ENCODE results near the gene ADPRH. TPM values are rescaled to one million over a fixed set of nuclear protein-coding genes. Genes with fewer than 3 reads are reported as not detected.

The ADPRH gene
- total RNA-seq, 1 donor: 4.5 TPM

DNA sequence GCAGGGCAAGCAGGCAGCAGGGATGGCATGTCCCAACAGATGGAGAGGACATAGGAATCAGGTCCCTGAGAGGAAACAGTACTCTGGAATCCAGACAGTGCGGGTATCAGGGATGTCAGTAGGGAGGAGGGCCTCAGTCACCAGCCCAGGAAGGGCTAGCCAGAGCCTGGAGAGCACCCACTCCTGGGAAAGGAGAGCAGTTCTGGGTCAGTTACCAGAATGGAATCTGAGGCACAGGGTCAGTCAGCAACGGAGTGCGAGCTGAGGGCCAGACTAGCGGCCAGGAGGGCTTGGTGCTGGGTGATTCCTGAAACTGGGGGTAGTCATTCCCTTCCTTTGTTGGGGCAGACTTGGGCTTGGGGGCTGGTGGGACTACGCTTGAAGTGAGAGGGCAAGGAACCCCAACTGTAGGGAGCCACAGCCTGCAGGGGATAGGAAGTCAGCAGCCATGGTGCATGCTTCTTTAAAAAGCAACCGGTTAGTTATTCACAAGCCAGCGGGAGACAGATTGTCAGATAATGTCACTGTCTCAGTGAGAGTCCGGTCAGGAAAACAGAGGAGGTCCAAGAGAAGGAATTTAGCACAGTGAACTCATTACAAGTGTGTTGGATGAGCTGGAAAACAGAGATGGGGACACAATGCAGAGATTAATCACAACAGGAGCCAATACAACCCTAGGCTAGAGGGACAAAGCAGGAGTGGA is 46.3 kb downstream of the ADPRH start:
- Histone ChIP-seq H3K4me1 (ENCODE audit: insufficient read depth, low read length) (peaks cover 46% of the 10 kb centered on the region), H3K9me3 (ENCODE audit: low read depth, low read length) (no peaks in the 10 kb centered on the region), H3K4me3 (ENCODE audit: low read length) (no peak overlapping the region), H3K27me3 (ENCODE audit: insufficient read depth, low read length) (no peaks in the 10 kb centered on the region)

- H3K27me3 ChIP-seq (ENCODE audit: insufficient read depth, low read length): no peaks in the 10 kb centered on the region
- H3K4me1 ChIP-seq (ENCODE audit: insufficient read depth, low read length): peaks cover 52% of the 10 kb centered on the region
- no peak overlapping the region for H3K4me3 ChIP-seq (ENCODE audit: low read length)
- no peaks in the 10 kb centered on the region for H3K9me3 ChIP-seq (ENCODE audit: low read depth, low read length)
Measured at GRCh38 chr3:119626196-119626595, 46.9 kb downstream of the ADPRH start.

DNA sequence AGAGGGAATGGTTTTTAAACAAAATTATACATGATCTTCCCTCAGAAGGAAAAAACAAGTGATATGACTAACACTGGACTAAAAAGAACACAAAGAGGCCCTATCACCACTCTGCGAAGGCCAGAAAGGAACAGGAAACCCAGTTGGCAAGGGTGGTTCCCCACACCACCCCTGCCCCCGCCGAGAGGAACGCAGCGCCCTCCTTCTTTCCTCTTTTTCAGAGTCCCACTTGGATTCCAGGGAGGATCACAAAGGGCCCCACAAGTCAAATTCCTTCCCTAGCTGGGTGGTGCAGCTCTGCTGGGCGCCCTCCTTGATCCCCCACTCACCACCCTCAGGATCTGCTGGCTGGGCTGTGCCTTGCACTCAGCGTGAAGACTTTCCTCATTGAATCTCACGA is 48.2 kb downstream of the ADPRH start:
- no peaks in the 10 kb centered on the region for H3K27me3 ChIP-seq (ENCODE audit: insufficient read depth, low read length)
- H3K4me3 ChIP-seq (ENCODE audit: low read length): no peak overlapping the region
- peaks cover 64% of the 10 kb centered on the region for H3K4me1 ChIP-seq (ENCODE audit: insufficient read depth, low read length)
- no peaks in the 10 kb centered on the region for H3K9me3 ChIP-seq (ENCODE audit: low read depth, low read length)

- Histone ChIP-seq H3K27me3 (ENCODE audit: insufficient read depth, low read length) (no peaks in the 10 kb centered on the region), H3K4me3 (ENCODE audit: low read length) (no peak overlapping the region), H3K4me1 (ENCODE audit: insufficient read depth, low read length) (peaks cover 67% of the 10 kb centered on the region), H3K9me3 (ENCODE audit: low read depth, low read length) (no peaks in the 10 kb centered on the region)
Measured at GRCh38 chr3:119628390-119628789, 49.1 kb downstream of the ADPRH start.

- Histone ChIP-seq H3K27me3 (ENCODE audit: insufficient read depth, low read length) (no peaks in the 10 kb centered on the region), H3K4me3 (ENCODE audit: low read length) (no peak overlapping the region), H3K4me1 (ENCODE audit: insufficient read depth, low read length) (peaks cover 67% of the 10 kb centered on the region), H3K9me3 (ENCODE audit: low read depth, low read length) (no peaks in the 10 kb centered on the region)
Measured at GRCh38 chr3:119628816-119629445, 49.6 kb downstream of the ADPRH start.

DNA sequence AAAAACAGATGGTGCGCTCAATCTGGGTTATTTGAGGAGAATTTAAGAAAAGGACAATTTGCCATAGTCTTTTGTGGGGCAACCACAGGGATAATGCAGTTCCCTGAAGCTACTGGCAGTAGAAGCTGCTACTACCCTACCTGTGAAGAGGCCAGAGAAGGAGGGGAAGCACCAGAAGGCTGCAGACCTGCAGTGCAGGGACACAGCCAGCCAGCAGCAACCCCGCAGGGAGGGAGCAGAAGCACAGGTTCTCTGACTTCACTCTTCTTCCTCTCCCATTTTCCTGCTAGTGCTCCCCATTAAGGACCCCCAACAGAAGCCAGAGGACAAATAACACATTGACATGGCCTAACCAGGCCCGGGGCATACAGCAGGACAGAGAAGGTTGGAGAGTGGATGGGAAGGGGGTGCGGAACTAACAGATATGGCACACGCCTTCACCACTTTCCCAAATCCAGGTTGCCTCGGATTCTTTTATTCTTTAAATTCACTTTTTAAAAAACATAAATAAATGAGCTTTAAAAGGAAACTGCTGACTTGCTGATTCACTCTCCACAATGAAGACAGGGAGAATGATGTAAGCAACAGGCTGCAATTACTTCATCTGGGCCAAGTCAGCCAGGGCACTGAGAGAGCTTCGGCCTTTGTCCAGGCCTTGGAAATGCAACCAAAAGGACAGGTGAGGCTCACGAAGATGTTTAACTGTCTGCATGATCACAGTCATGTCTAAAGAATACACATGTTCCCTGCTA is 51.0 kb downstream of the ADPRH start:
- peaks cover 67% of the 10 kb centered on the region for H3K4me1 ChIP-seq (ENCODE audit: insufficient read depth, low read length)
- H3K9me3 ChIP-seq (ENCODE audit: low read depth, low read length): no peaks in the 10 kb centered on the region
- H3K27me3 ChIP-seq (ENCODE audit: insufficient read depth, low read length): no peaks in the 10 kb centered on the region
- no peak overlapping the region for H3K4me3 ChIP-seq (ENCODE audit: low read length)

- Histone ChIP-seq H3K4me1 (ENCODE audit: insufficient read depth, low read length) (peaks cover 67% of the 10 kb centered on the region), H3K27me3 (ENCODE audit: insufficient read depth, low read length) (no peaks in the 10 kb centered on the region), H3K9me3 (ENCODE audit: low read depth, low read length) (no peaks in the 10 kb centered on the region)
Measured at GRCh38 chr3:119630880-119631329, 51.6 kb downstream of the ADPRH start.

DNA sequence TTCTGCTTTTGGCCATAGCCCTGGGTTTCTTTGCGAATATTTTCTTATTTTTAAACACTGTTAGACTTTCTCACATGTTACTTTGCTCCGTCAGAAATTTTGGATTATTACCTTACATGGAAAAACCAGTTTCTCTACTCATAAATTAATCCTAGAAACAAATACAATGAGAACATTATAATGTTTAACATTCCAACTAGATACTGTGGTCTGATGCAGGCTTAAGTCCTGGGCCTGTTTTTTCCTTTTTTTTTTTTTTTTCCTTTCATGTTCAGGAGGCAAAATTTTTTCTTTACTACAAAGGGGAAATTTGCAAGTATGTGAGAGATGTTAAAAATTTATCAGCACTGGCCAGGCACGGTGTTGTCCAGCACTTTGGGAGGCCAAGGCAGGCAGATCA is 52.2 kb downstream of the ADPRH start:
- no peaks in the 10 kb centered on the region for H3K27me3 ChIP-seq (ENCODE audit: insufficient read depth, low read length)
- H3K9me3 ChIP-seq (ENCODE audit: low read depth, low read length): no peaks in the 10 kb centered on the region
- H3K4me1 ChIP-seq (ENCODE audit: insufficient read depth, low read length): peaks cover 67% of the 10 kb centered on the region
- H3K4me3 ChIP-seq (ENCODE audit: low read length): no peak overlapping the region

More at GRCh38 chr3:119630880-119631329, 51.6 kb downstream of the ADPRH start:
- no peak overlapping the region for H3K4me3 ChIP-seq (ENCODE audit: low read length)

DNA sequence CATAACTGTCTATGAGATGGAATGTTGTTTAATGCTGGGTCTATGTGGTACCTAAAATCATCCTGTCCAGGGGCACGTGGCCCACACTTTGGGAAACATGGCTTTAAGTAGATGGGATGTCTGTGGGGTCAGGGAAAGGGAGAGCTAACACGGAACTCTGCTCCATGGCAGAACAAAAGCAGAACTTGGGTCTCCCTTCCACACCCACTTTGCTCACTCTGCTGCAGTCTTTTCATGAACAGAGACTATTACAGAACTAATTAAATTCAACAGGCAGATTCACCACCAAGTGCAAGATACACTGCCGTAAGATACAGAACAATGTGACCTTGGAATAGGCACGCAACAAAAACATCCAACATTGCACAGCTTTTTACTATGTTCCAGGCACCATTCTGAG is 52.9 kb downstream of the ADPRH start:
- Histone ChIP-seq H3K27me3 (ENCODE audit: insufficient read depth, low read length) (no peaks in the 10 kb centered on the region), H3K9me3 (ENCODE audit: low read depth, low read length) (no peaks in the 10 kb centered on the region), H3K4me1 (ENCODE audit: insufficient read depth, low read length) (peaks cover 65% of the 10 kb centered on the region), H3K4me3 (ENCODE audit: low read length) (no peak overlapping the region)

- no peak overlapping the region for H3K4me3 ChIP-seq (ENCODE audit: low read length)
- peaks cover 65% of the 10 kb centered on the region for H3K4me1 ChIP-seq (ENCODE audit: insufficient read depth, low read length)
- no peaks in the 10 kb centered on the region for H3K27me3 ChIP-seq (ENCODE audit: insufficient read depth, low read length)
- H3K9me3 ChIP-seq (ENCODE audit: low read depth, low read length): no peaks in the 10 kb centered on the region
Measured at GRCh38 chr3:119632829-119633228, 53.5 kb downstream of the ADPRH start.

GRCh38 chr3:119635719-119636118 is 56.4 kb downstream of the ADPRH start:
- Histone ChIP-seq H3K27me3 (ENCODE audit: insufficient read depth, low read length) (no peaks in the 10 kb centered on the region), H3K4me3 (ENCODE audit: low read length) (no peak overlapping the region), H3K9me3 (ENCODE audit: low read depth, low read length) (no peaks in the 10 kb centered on the region), H3K4me1 (ENCODE audit: insufficient read depth, low read length) (peaks cover 54% of the 10 kb centered on the region)

DNA sequence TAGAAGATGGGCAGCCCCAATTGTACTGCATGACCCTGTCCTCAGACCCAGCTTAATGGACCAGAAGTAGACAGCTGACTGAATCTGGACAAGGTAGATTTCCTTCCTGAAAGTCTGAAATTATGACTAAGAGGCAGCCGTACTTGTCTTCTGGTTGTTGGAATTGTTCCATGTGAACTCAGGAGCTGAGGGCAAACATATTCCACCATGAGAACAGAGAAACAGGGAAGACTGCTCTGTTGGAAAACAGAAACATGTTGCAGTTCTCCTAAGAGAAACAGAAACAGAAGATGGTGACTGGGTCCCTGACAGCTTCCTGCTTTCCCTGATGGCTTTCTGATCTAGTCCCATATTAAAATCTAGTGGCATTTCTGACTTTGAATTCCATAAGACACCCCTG is 57.0 kb downstream of the ADPRH start:
- Histone ChIP-seq H3K9me3 (ENCODE audit: low read depth, low read length) (no peaks in the 10 kb centered on the region), H3K27me3 (ENCODE audit: insufficient read depth, low read length) (no peaks in the 10 kb centered on the region), H3K4me1 (ENCODE audit: insufficient read depth, low read length) (peaks cover 48% of the 10 kb centered on the region), H3K4me3 (ENCODE audit: low read length) (no peak overlapping the region)

DNA sequence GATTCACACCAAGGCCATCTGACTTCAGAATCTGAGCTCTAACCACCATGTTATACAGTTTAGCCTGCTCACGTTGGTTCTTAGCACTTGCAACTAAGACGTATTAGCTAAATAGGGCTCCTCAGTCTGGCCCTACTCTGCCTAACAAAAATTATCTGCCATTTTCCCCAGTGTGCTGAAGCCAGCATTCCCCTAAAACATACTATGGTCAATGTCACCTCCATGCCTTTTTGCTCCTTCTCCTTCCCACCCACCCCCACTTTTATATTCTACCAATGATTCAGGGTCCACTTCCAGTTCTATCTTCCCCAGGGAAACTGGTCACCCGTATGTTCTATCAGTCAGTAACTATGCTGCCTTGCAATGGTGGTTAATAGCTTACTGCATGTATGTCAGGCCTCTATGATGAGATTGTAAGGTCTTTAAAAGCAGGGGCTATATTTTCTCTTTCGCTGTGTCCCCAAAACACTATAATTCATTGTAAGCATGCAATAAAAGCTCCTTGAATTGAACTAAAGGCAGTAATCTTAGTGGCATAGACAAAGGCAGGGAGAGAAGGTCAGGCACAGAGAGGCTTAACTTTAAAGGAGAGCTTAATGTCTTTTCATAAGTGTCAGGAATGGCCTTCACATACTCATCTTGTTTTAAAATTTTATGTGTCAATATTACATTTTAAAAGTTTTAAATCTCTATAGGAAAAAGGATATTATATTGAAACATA is 57.8 kb downstream of the ADPRH start:
- peaks cover 41% of the 10 kb centered on the region for H3K4me1 ChIP-seq (ENCODE audit: insufficient read depth, low read length)
- H3K27me3 ChIP-seq (ENCODE audit: insufficient read depth, low read length): no peaks in the 10 kb centered on the region
- no peak overlapping the region for H3K4me3 ChIP-seq (ENCODE audit: low read length)
- H3K9me3 ChIP-seq (ENCODE audit: low read depth, low read length): no peaks in the 10 kb centered on the region

- H3K9me3 ChIP-seq (ENCODE audit: low read depth, low read length): no peaks in the 10 kb centered on the region
- no peak overlapping the region for H3K4me3 ChIP-seq (ENCODE audit: low read length)
- H3K4me1 ChIP-seq (ENCODE audit: insufficient read depth, low read length): peaks cover 34% of the 10 kb centered on the region
- no peaks in the 10 kb centered on the region for H3K27me3 ChIP-seq (ENCODE audit: insufficient read depth, low read length)
Measured at GRCh38 chr3:119637679-119638477, 58.6 kb downstream of the ADPRH start.
